GM21786 (cell line): ENCODE results near the gene DIS3L.
"Not testable (repeated sequence)": the region's sequence is repeated elsewhere in the genome, so short reads cannot be mapped to it uniquely, and the experiment has no call there.

ENCODE experiments used
- ATAC-seq: cut with Tn5 transposase; IDR thresholded peaks from one replicate; pipeline ENCODE4 v1.9.1; 2021; ENCODE audit not compliant: unreplicated experiment

The DIS3L gene

GRCh38 chr15:66276546-66276945 lies 16.8 kb upstream of the DIS3L start:
- ATAC-seq = no peak

- ATAC-seq = no peak
These were observed 15.3 kb upstream of the DIS3L start for GRCh38 chr15:66278056-66278455.

GRCh38 chr15:66278671-66279070 lies 14.7 kb upstream of the DIS3L start:
- ATAC-seq = no peak

GRCh38 chr15:66284271-66284670 lies 9.1 kb upstream of the DIS3L start:
- ATAC-seq = no peak

- no peak for ATAC-seq
These were observed 7.7 kb upstream of the DIS3L start for GRCh38 chr15:66285533-66286280.

GRCh38 chr15:66287461-66288057 lies 5.8 kb upstream of the DIS3L start:
- no peak for ATAC-seq

- ATAC-seq = no peak
These were observed 5.3 kb upstream of the DIS3L start for GRCh38 chr15:66288093-66288492.

- no peak for ATAC-seq
These were observed 4.7 kb upstream of the DIS3L start for GRCh38 chr15:66288551-66289185.

- ATAC-seq = no peak
These were observed 3.4 kb upstream of the DIS3L start for GRCh38 chr15:66290007-66290406.

GRCh38 chr15:66290518-66290917 lies 2.9 kb upstream of the DIS3L start:
- no peak for ATAC-seq

- no peak for ATAC-seq
These were observed 1.4 kb upstream of the DIS3L start for GRCh38 chr15:66291816-66292570.

- no peak for ATAC-seq
These were observed 573 bp upstream of the DIS3L start for GRCh38 chr15:66292571-66293418.

GRCh38 chr15:66294157-66294931 lies 976 bp downstream of the DIS3L start:
- peak; percentile 8 for ATAC-seq

- ATAC-seq = no peak
These were observed 1.5 kb downstream of the DIS3L start for GRCh38 chr15:66294932-66295235.

- no peak for ATAC-seq
These were observed 2.8 kb downstream of the DIS3L start for GRCh38 chr15:66296186-66296585.

GRCh38 chr15:66298803-66299251 lies 5.5 kb downstream of the DIS3L start:
- no peak for ATAC-seq

- ATAC-seq = no peak
These were observed 9.3 kb downstream of the DIS3L start for GRCh38 chr15:66302489-66303278.

- not testable (repeated sequence) for ATAC-seq
These were observed 11.1 kb downstream of the DIS3L start for GRCh38 chr15:66304425-66304824.

- no peak for ATAC-seq
These were observed 13.0 kb downstream of the DIS3L start for GRCh38 chr15:66306381-66306780.
